Astrocyte (in vitro differentiated cells and primary cell): ENCODE results near the gene NLRP10. TPM values are rescaled to one million over a fixed set of nuclear protein-coding genes. Genes with fewer than 3 reads are reported as not detected.

ENCODE experiments used
- DNase-seq: peaks from one replicate; pipeline ENCODE4 v3.0.0-alpha.2; 2010; ENCODE audit warnings: low read depth
- FAIRE-seq: peaks from 2 replicates; lab custom pipeline; 2011; peaks lifted over from hg19 to GRCh38; lab: Jason Lieb, UNC
- H2AFZ ChIP-seq: 2 replicates; pipeline ENCODE4 v1.6.0; 2012; ENCODE audit warnings: low read depth, low read length, inconsistent platforms
- H3K27ac ChIP-seq: 2 replicates; pipeline ENCODE4 v1.5.1; 2011; ENCODE audit warnings: low read depth, low read length, inconsistent platforms
- H3K27me3 ChIP-seq: 2 replicates; pipeline ENCODE4 v1.6.0; 2011; ENCODE audit warnings: low read length, inconsistent platforms; ENCODE audit not compliant: insufficient read depth
- H3K36me3 ChIP-seq: 2 replicates; pipeline ENCODE4 v1.5.1; 2011; ENCODE audit warnings: low read length, inconsistent platforms; ENCODE audit not compliant: insufficient read depth
- H3K4me1 ChIP-seq: 2 replicates; pipeline ENCODE4 v1.5.1; 2011; ENCODE audit warnings: low read length, inconsistent platforms; ENCODE audit not compliant: insufficient read depth
- H3K4me2 ChIP-seq: 2 replicates; pipeline ENCODE4 v1.6.0; 2012; ENCODE audit warnings: low read length, inconsistent platforms
- H3K4me3 ChIP-seq: 2 replicates; pipeline ENCODE4 v1.5.1; 2011; ENCODE audit warnings: low read depth, mild to moderate bottlenecking, low read length, inconsistent platforms; ENCODE audit not compliant: insufficient read depth
- H3K79me2 ChIP-seq: 2 replicates; pipeline ENCODE4 v1.6.0; 2012; ENCODE audit warnings: mild to moderate bottlenecking, low read length, inconsistent platforms; ENCODE audit not compliant: insufficient read depth
- H3K9ac ChIP-seq: 2 replicates; pipeline ENCODE4 v1.6.0; 2012; ENCODE audit warnings: mild to moderate bottlenecking, low read length, inconsistent platforms
- H3K9me3 ChIP-seq: 2 replicates; pipeline ENCODE4 v1.5.1; 2012; ENCODE audit warnings: low read depth, mild to moderate bottlenecking, low read length, inconsistent platforms; ENCODE audit not compliant: insufficient read depth
- H4K20me1 ChIP-seq: 2 replicates; pipeline ENCODE4 v1.6.0; 2012; ENCODE audit warnings: low read length, inconsistent platforms; ENCODE audit not compliant: insufficient read depth
- H3K27ac Mint-ChIP-seq: one replicate; pipeline ENCODE4 v1.8.0; 2021; ENCODE audit warnings: mild to moderate bottlenecking, mixed read lengths; ENCODE audit not compliant: unreplicated experiment
- H3K27me3 Mint-ChIP-seq: one replicate; pipeline ENCODE4 v1.8.0; 2021; ENCODE audit warnings: low read depth, mixed read lengths; ENCODE audit not compliant: unreplicated experiment
- H3K36me3 Mint-ChIP-seq: one replicate; pipeline ENCODE4 v1.8.0; 2021; ENCODE audit warnings: low read depth, mixed read lengths; ENCODE audit not compliant: unreplicated experiment
- H3K4me1 Mint-ChIP-seq: one replicate; pipeline ENCODE4 v1.8.0; 2021; ENCODE audit warnings: low read depth, mixed read lengths; ENCODE audit not compliant: unreplicated experiment
- H3K4me3 Mint-ChIP-seq: one replicate; pipeline ENCODE4 v1.8.0; 2021; ENCODE audit warnings: mild to moderate bottlenecking, moderate library complexity, mixed read lengths; ENCODE audit not compliant: unreplicated experiment
- H3K9me3 Mint-ChIP-seq: one replicate; pipeline ENCODE4 v1.8.0; 2021; ENCODE audit warnings: mild to moderate bottlenecking, mixed read lengths; ENCODE audit not compliant: unreplicated experiment
- CTCF ChIP-seq: IDR thresholded peaks from 2 replicates; pipeline ENCODE4 v1.5.1; 2011; ENCODE audit warnings: low read depth, mild to moderate bottlenecking, inconsistent platforms, low read length, moderate library complexity; ENCODE audit not compliant: insufficient read depth
- EZH2 ChIP-seq: IDR thresholded peaks from 2 replicates; pipeline ENCODE4 v1.6.1; 2012; ENCODE audit warnings: mild to moderate bottlenecking, low read length, inconsistent platforms; ENCODE audit not compliant: insufficient read depth
- total RNA-seq: library from RNA; stranded (reverse); gene quantifications from 2 replicates; pipeline ENCODE4 v1.2.1, GENCODE V29; 2021

NLRP10 gene
- total RNA-seq, 1 donor from 2014 or later = 3.1 TPM

- H3K9ac ChIP-seq = no peak within 1 kb of the TSS
- no peaks in the 10 kb centered on the region for H3K79me2 ChIP-seq
- no peak within 1 kb of the TSS for H3K27ac ChIP-seq
- H3K4me1 Mint-ChIP-seq = no peaks in the 10 kb centered on the region
- H3K27ac Mint-ChIP-seq = no peak within 1 kb of the TSS
- H3K27me3 ChIP-seq = no peaks in the 10 kb centered on the region
- FAIRE-seq (no peak), DNase-seq (no peak)
- H3K9me3 ChIP-seq = no peaks in the 10 kb centered on the region
- H3K4me3 Mint-ChIP-seq = no peak within 1 kb of the TSS
- no peak within 1 kb of the TSS for H3K4me2 ChIP-seq
- no peak within 1 kb of the TSS for H3K4me3 ChIP-seq
- H4K20me1 ChIP-seq = no peaks in the 10 kb centered on the region
- no peaks in the 10 kb centered on the region for H3K36me3 Mint-ChIP-seq
- H3K36me3 ChIP-seq = no peaks in the 10 kb centered on the region
- peaks cover 4% of the 10 kb centered on the region for H3K9me3 Mint-ChIP-seq
- no peaks in the 10 kb centered on the region for H3K4me1 ChIP-seq
- TF ChIP-seq CTCF = no peak
- TF ChIP-seq EZH2 = no peak
- H3K27me3 Mint-ChIP-seq = peaks cover under 1% of the 10 kb centered on the region
- H2AFZ ChIP-seq = no peak within 1 kb of the TSS
These were observed 34.1 kb downstream of the NLRP10 start, which contains the start of gene OR10A6 for GRCh38 chr11:7931168-7931567. OR10A6 (minus strand) TSS chr11:7931268; CDS start chr11:7928662, 2,606 bp downstream.

GRCh38 chr11:7927635-7928034, 37.6 kb downstream of the NLRP10 start:
- Histone ChIP-seq H3K4me2 (no peak overlapping the region), H4K20me1 (no peaks in the 10 kb centered on the region), H3K9me3 (no peaks in the 10 kb centered on the region), H2AFZ (no peak overlapping the region), H3K4me1 (no peaks in the 10 kb centered on the region), H3K79me2 (no peaks in the 10 kb centered on the region), H3K4me3 (no peak overlapping the region), H3K27me3 (no peaks in the 10 kb centered on the region), H3K36me3 (no peaks in the 10 kb centered on the region), H3K27ac (no peak overlapping the region), H3K9ac (no peak overlapping the region)
- Mint-ChIP-seq H3K36me3 (no peaks in the 10 kb centered on the region), H3K9me3 (peaks cover 2% of the 10 kb centered on the region), H3K4me3 (no peak overlapping the region), H3K27ac (no peak overlapping the region), H3K4me1 (no peaks in the 10 kb centered on the region), H3K27me3 (peaks cover 4% of the 10 kb centered on the region)
- DNase-seq = no peak
- no peak for TF ChIP-seq EZH2
- TF ChIP-seq CTCF = no peak
- no peak for FAIRE-seq

DNA sequence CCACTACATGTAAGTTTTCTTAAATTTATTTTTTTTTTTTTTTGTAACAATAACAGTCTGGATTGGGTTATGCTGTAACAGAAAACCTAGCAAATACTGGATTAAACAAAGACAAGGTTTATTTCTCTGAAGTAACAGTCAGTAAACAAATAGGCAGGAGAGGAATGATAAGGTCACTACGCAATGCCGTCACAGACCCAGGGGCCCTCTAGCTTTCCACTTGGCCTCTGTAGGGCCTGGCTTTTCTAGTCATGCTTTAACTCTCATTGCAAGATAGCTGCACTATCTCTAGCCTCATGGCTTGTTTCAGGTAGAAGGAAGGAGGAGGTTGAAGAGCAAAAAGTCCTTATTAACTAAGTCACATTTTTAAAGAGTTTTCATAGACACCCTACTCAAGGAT, 40.7 kb downstream of the NLRP10 start:
- Mint-ChIP-seq H3K36me3 (no peaks in the 10 kb centered on the region), H3K27ac (no peak overlapping the region), H3K4me3 (no peak overlapping the region), H3K9me3 (peaks cover 2% of the 10 kb centered on the region), H3K27me3 (peaks cover 4% of the 10 kb centered on the region), H3K4me1 (no peaks in the 10 kb centered on the region)
- H3K27ac ChIP-seq = no peak overlapping the region
- no peaks in the 10 kb centered on the region for H3K79me2 ChIP-seq
- H3K9me3 ChIP-seq = no peaks in the 10 kb centered on the region
- H3K4me1 ChIP-seq = no peaks in the 10 kb centered on the region
- no peak overlapping the region for H3K4me2 ChIP-seq
- H4K20me1 ChIP-seq = no peaks in the 10 kb centered on the region
- H3K9ac ChIP-seq = no peak overlapping the region
- TF ChIP-seq CTCF (no peak), EZH2 (no peak)
- no peak for DNase-seq
- no peaks in the 10 kb centered on the region for H3K36me3 ChIP-seq
- H2AFZ ChIP-seq = no peak overlapping the region
- no peaks in the 10 kb centered on the region for H3K27me3 ChIP-seq
- H3K4me3 ChIP-seq = no peak overlapping the region
- FAIRE-seq = no peak
